Testis (tissue), 3 donors: ENCODE measurements around the gene DRD4. TPM values are rescaled to one million over a fixed set of nuclear protein-coding genes. Genes with fewer than 3 reads are reported as not detected.

Source experiments
- DNase-seq: peaks from one replicate; pipeline ENCODE4 v3.0.0-alpha.2; 2019
- H3K27ac ChIP-seq, 2 donors: fragments of 200-600 bp; sonication (generic); one replicate each; pipeline ENCODE4 v1.5.1; 2019
- H3K27me3 ChIP-seq: fragments of 200-600 bp; sonication (generic); one replicate; pipeline ENCODE4 v1.5.1; 2019
- H3K36me3 ChIP-seq: fragments of 200-600 bp; sonication (generic); one replicate; pipeline ENCODE4 v1.5.1; 2017; ENCODE audit warnings: low read depth; ENCODE audit errors: missing control alignments
- H3K4me1 ChIP-seq: fragments of 200-600 bp; sonication (generic); one replicate; pipeline ENCODE4 v1.5.1; 2019
- H3K4me3 ChIP-seq, 2 donors: fragments of 200-600 bp; sonication (generic); one replicate each; pipeline ENCODE4 v1.5.1; 2017 to 2019
- H3K9me3 ChIP-seq: fragments of 200-600 bp; sonication (generic); one replicate; pipeline ENCODE4 v1.5.1; 2017
- CTCF ChIP-seq, 3 experiments: fragments of 450-650 bp in 2 of 3; fragments of 200-600 bp in 1 of 3; sonication (generic) in 1 of 3; IDR thresholded peaks; one replicate each; pipeline ENCODE4 v1.5.1; 2016 to 2019; ENCODE audit warnings: antibody characterized with exemption in 3 of 3, mild to moderate bottlenecking in 2 of 3, moderate library complexity in 1 of 3
- POLR2A ChIP-seq: fragments of 450-650 bp; IDR thresholded peaks from one replicate; pipeline ENCODE4 v1.6.1; 2017; ENCODE audit warnings: antibody characterized with exemption, mild to moderate bottlenecking, moderate library complexity
- WGBS, 2 donors: methylation state at CpG; one replicate each; pipeline ENCODE4 v1.1.5; 2018; 5-methylcytosine and 5-hydroxymethylcytosine counted together
- intact Hi-C: fragments of 100-400 bp; cut with DNase I; formaldehyde crosslinking; loops from one replicate; pipeline ENCODE4 v1.15.1; 2023; ENCODE audit warnings: low total_unique reads
- polyA plus RNA-seq: library from polyadenylated mRNA; stranded (reverse); fragments of 350-450 nt; fragmentation: Illumina TruSeq; extraction: RNeasy Lipid Tissue Mini Kit (QIAGEN cat#74804); gene quantifications from one replicate; pipeline ENCODE4 v1.2.3, GENCODE V29; 2014; ENCODE audit warnings: low read depth, low replicate concordance; ENCODE audit not compliant: insufficient read depth
- total RNA-seq, 2 donors: library from RNA; depleted of rRNA; stranded (reverse); fragments of >200 nt; gene quantifications; one replicate each; pipeline ENCODE4 v1.2.3, GENCODE V29; 2016

Gene DRD4
- total and polyA plus RNA-seq, 3 donors from 2014 or later, result 1.5 to 3.3 (median 2.0) TPM

GRCh38 chr11:610146-610801, 26.8 kb upstream of the DRD4 start:
- Histone ChIP-seq H3K27ac (no peak overlapping the region), H3K27me3 (no peaks in the 10 kb centered on the region), H3K4me1 (peaks cover 29% of the 10 kb centered on the region), H3K36me3 (no peaks in the 10 kb centered on the region), H3K9me3 (no peaks in the 10 kb centered on the region), H3K4me3 (no peak overlapping the region)
- no peak for TF ChIP-seq CTCF (IDR thresholded peaks at IDR 0.05)
- no peak for TF ChIP-seq POLR2A
- WGBS, 2 donors, result 88 to 94% methylated on average over 6 to 18 of the region's 18 CpGs
- intact Hi-C loops, result no loop called here
- DNase-seq, result no peak

- peak; percentile 55 for DNase-seq
- Histone ChIP-seq H3K27ac (no peak overlapping the region), H3K4me3 (no peak overlapping the region), H3K9me3 (no peaks in the 10 kb centered on the region), H3K36me3 (no peaks in the 10 kb centered on the region), H3K27me3 (no peaks in the 10 kb centered on the region), H3K4me1 (peaks cover 25% of the 10 kb centered on the region)
- 70 to 86% methylated on average over 27 to 49 of the region's 49 CpGs for WGBS, 2 donors
- TF ChIP-seq CTCF (IDR thresholded peaks at IDR 0.05) (no peak), POLR2A (no peak)
- intact Hi-C loops, result no loop called here
Measured at GRCh38 chr11:611001-611996, 25.8 kb upstream of the DRD4 start.

- WGBS, 2 donors, result 76 to 82% methylated on average over 6 to 26 of the region's 27 CpGs
- DNase-seq, result peak; percentile 33
- Histone ChIP-seq H3K4me1 (peaks cover 25% of the 10 kb centered on the region), H3K4me3 (no peak overlapping the region), H3K36me3 (no peaks in the 10 kb centered on the region), H3K27ac (peak overlapping the region in 1 of 2 donors; percentile 24), H3K27me3 (no peaks in the 10 kb centered on the region), H3K9me3 (no peaks in the 10 kb centered on the region)
- intact Hi-C loops, result no loop called here
- TF ChIP-seq POLR2A (no peak), CTCF (IDR thresholded peaks at IDR 0.05) (peak in 1 of 3 experiments; percentile 23)
Measured at GRCh38 chr11:612201-612960, 24.7 kb upstream of the DRD4 start.

- TF ChIP-seq CTCF (IDR thresholded peaks at IDR 0.05) (no peak), POLR2A (no peak)
- Histone ChIP-seq H3K4me3 (no peak overlapping the region), H3K4me1 (peaks cover 25% of the 10 kb centered on the region), H3K36me3 (no peaks in the 10 kb centered on the region), H3K9me3 (no peaks in the 10 kb centered on the region), H3K27me3 (no peaks in the 10 kb centered on the region), H3K27ac (peak overlapping the region in 1 of 2 donors; percentile 24)
- DNase-seq, result no peak
- intact Hi-C loops, result no loop called here
- WGBS, 2 donors, result 82 to 89% methylated on average over 2 to 10 of the region's 10 CpGs
Measured at GRCh38 chr11:612961-613300, 24.1 kb upstream of the DRD4 start.
